SIG-M5 treated with dmso at 0.1 percent for 504 hours (cell line): ENCODE results near the gene TRIB2.

Experiments used
- DNase-seq: peaks from one replicate; lab custom pipeline; 2025; ENCODE audit not compliant: unreplicated experiment; lab: John Stamatoyannopoulos, UW

TRIB2 gene

DNA sequence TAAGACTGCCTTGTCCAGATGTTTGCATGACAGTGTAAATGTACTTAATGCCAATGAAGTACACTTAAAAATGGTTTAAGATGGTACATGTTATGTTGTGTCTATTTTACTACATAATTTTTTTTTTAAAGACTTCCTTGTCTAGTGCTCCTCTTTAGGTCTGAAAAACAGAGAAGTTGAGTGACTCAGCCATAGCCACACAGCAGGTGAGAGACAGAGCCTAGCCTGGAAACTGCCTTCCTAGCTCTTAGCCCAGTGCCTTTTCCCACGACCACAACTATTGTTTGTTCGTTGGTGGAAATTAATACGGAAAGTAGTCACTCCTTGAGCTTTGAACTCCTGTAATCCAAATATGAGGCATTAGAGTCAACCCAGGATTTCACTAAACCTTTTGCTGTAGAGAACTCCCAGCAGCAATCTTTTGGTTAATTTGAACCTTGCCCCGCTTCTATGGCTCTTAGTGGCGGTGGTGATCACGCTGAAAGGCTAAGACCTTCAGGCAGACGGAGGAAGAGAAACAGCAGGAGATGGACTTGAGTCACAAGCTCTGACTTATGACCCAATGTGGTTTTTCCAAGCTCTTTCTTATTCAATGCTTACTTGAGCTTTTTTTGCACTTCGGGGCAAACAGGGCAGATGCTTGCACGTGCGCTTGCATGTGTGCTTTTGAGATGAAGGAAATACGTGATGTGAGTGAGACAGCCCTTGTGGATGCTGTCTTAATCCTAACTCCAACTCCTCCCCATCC lies 21.2 kb downstream of the TRIB2 start:
- no peak for DNase-seq

DNA sequence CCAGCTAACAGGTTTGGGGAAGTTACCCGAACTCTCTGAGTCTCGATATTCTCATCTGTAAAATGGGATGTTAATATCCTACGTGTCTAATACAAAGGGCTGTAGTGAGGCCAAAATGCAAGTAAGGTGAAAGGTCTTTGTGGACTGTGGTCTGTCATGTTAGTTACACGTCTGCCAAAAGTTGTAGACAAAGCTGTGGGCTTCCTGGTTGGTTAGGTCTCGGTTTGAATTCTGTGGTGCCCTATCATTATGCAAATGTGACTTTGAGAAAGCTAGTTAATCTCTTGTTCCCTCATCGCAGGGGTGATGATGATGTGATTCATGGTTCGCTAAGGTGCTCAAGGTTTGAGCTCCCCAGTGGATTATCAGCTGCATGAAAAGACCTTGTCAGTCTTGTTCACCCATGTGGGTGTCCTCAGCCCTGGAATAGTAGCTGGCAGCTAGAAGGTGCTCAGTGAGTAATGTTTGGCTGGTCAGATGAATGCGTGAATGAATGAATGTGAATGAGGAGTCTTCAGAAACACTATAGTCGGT lies 23.1 kb downstream of the TRIB2 start:
- no peak for DNase-seq

DNA sequence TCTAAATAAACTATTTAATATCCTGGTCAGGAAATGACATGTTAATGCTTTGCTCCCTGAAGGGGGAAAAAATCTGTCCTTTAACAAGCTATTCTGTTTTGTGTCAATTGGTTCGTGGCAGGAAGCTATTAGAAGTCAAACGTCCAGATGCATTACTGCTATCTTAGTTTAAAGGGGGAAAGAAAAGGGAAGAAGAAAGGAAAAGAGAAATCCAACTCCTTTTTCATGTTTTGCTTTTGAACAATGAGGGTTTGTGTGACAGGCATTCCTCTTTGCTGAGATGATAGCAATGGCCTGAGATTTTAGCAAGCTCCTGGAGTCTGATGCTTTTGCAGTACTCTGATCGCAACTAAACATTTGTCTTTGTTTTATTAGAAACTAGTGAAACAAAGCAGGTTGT lies 24.6 kb downstream of the TRIB2 start:
- no peak for DNase-seq

- no peak for DNase-seq
Observed at GRCh38 chr2:12742891-12743290, 26.2 kb downstream of the TRIB2 start.

GRCh38 chr2:12750166-12750905 lies 33.6 kb downstream of the TRIB2 start:
- no peak for DNase-seq

GRCh38 chr2:12754643-12755042 lies 37.9 kb downstream of the TRIB2 start:
- no peak for DNase-seq

- no peak for DNase-seq
Observed at GRCh38 chr2:12755384-12755783, 38.6 kb downstream of the TRIB2 start.

GRCh38 chr2:12759248-12759647 lies 42.5 kb downstream of the TRIB2 start:
- no peak for DNase-seq

DNA sequence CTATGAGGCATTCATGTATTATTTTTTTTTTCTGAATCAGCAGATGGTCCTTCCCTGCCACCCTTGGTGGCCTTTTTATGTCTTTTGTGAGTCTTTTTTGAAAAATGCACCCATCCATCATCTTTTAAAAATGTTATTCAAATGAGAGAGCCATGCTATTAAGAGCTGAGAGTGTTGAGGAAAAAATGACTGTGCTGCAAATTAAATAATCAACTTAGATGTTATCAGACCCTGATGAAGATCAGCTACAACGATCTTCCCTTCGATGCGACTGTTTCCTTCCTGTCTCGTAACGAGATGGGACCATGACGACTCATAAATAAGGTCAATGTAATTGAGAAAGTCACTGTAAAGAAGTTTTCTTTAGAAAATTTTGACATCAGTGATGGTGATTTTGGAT lies 44.4 kb downstream of the TRIB2 start:
- DNase-seq: no peak

DNA sequence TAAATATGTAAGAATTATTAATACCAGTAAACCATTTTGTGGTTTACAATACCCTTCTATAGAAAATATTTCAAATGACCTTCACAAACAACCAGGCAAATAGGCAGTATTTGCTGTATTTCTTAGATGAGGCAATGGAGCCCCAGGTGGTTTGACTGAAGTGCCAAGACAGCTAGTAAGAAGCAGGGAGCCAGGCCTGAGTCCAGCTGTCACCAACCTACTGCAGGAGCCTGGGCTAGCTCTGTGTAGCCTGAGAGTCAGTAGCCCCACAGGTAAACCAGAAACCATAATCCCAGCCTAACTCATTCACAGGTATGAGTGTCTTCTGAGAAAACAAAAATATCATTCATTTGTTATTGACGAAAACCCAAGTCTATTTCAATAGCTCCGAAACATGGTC lies 45.6 kb downstream of the TRIB2 start:
- no peak for DNase-seq

- DNase-seq: no peak
Observed at GRCh38 chr2:12762976-12763375, 46.2 kb downstream of the TRIB2 start.

DNA sequence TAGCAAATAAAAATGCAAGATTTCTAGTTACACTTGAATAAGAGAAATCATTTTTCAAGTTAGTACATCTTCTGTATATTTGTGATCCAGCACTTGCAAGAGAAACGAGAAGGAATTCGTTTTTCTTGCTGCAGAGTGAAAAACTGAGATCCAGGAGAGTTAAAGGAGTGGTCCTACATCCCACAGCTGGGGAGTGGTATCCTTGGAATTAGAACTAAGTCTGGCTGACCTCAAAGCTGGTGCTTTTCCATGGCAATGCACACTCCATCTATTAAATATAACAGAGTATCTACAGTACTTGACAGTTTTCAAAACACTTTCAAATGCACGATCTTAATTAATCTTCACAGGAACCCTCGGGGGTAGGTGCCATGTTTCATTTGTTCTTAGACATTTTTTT lies 46.8 kb downstream of the TRIB2 start:
- no peak for DNase-seq

- DNase-seq: peak; percentile 4
Observed at GRCh38 chr2:12764075-12764730, 47.5 kb downstream of the TRIB2 start.

DNA sequence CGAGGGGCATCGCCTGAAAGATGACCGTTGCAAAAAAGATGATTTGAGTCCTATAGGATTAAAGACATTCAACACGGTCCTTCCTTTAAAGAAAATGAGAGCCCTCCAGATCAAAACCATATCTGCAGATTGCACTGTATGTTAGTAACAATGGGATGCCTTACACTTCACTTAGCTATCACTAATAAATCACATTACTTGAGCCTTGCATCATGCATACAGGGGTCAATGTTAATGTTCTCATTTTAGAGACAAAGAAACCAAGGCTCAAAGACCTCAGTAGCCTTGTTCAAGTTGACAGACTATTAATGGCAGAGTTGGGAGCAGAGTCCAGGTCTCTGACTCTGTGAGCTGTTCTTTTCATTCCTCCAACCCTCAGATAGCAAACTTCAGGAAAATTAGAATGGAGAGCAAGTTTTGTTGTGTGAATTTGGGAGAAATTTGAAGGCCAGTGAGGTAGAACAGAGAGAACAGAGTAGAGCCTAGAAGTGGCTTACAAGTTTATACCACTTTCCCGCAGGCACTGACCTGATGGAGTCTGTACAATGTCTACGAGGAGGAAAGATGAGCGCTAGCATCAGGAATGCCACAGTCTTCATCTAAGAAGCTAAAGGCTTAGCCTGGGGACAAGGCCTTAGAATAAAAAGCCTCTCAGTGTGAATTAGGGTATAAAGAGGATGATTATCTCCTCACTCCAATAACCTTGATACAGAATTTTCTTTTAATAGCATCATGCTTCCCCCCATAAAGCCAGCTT lies 48.3 kb downstream of the TRIB2 start:
- no peak for DNase-seq

DNA sequence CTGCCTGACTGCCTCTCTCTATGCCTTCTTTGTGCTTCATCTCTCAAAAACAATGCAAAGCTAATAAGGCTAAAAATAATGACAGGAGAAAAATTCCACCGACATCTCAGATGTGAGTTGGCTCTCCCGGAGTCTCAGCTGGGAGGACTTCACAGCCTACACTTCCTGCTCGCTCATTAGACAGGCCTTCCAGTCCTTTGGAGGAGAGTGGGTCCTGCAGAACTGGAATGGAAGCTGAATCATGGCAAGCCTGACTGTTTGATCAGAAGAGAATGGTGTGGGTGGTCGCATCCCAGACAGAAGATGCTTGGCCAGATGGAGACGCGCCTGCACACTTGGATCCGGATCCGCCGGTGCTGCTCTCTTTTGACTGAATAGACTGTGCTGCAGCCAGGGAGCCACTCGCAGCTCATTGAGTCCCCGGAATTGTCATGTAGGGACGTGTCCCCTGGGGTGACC lies 49.7 kb downstream of the TRIB2 start:
- no peak for DNase-seq

DNA sequence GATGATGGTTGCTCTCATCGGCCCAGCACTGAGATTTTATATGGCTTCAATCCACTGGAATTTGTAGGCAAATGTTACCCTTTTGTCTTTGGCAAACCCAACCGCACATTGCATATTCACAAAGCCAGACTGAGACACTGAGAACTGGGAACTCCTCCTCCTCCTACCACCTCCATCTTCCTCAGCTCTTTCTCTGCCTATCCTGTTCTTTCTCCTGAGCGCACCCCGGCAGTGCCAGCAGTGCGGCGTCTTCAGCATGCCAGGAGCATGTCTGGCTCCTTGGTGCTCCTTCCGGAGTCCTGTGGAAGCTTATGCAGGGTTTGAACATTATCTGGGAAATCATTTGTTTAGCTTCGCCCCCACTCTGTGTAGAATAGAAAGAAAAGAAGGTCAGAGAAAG lies 50.8 kb downstream of the TRIB2 start:
- DNase-seq: no peak

DNA sequence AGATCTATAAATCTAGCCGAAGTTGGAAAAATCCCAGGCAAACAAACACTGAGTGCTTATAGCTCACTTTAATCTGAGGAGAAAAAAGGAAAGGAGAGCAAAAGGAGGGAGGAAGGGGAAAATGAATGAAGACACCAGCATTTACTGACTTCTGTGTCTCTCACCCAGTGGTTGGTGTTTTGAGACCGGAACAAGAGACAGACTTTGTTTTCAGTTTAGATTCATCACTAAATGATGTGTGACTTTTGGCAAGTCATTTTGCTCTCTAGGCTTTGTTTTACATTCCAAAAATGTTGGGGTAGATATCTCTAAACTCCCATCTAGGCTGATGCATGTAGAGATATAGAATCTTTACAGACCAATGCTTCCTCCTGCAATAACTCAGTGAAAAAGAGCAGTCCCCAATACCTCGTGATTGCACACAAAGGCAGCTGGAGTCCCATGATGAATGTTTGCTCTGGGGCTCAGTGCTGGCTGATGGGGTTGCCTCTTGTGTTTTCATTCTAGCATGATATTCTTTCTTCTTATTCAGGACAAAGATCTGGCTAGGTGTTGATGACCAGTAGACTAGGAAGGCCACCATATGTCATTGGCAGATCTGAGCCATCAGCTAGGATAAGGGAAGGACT lies 51.4 kb downstream of the TRIB2 start:
- DNase-seq: no peak

- peak; percentile 24 for DNase-seq
Observed at GRCh38 chr2:12769492-12770105, 52.9 kb downstream of the TRIB2 start.

DNA sequence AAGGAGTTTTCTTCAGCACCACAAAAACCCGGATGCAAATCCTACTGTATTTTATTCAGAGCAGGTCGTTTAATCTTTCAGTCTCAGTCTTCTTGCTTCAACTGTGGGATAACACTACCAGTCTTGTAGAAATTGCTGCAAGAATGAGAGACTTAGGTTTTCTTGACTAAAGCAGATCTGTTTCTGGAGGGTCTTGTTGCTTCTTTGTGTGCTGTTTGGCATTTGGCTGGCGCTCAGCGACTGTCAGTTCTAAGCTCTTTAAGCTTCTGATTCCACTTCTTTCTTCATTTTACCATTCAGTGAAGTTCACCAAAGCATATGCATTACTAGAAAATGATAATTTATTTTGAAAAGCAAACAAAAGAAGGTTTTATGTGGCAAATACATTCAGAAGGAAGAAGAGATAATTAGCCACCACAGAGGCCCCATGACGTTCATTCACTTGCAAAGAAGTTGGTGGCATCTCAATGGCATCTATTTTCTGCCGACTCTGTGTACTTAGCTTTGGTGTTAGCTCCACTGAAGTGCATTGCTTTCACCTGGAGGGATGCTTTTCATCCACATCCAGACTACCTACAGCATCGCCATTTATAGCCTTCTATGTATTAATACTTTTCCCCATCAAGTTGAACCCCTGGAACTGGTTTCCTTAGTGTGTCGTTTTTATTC lies 53.7 kb downstream of the TRIB2 start:
- DNase-seq: no peak

DNA sequence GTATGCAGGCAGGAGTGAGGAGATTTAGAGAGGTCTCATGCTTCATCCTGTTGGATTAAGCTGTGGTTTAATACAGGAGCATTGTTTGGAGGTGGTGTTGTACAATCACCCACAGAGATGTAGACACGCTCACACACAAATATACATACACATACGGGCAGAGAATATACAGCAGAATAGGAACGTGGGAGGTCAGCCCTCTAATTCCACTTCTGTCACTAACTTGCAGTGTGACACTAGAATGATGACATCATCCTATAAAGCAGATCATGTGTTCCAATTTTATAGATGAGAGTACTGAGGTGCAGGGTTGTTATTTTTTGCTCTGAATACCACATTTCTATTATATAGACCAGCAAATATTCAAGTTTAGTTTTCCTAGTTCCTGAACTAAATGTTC lies 54.4 kb downstream of the TRIB2 start:
- DNase-seq: no peak
